OCI-LY1 (cell line): ENCODE results near the gene BLNK.

Experiments
- H2AFZ ChIP-seq: fragments of 200-600 bp; sonication (generic), shearing (Covaris generic); 2 replicates; pipeline ENCODE4 v1.6.0; 2014; ENCODE audit warnings: antibody characterized with exemption, mild to moderate bottlenecking, low read length
- H3F3A ChIP-seq: fragments of 200-600 bp; sonication (generic), shearing (Covaris generic); 2 replicates; pipeline ENCODE4 v1.6.0; 2014; ENCODE audit warnings: mild to moderate bottlenecking, antibody characterized with exemption, low read length, moderate library complexity; ENCODE audit not compliant: insufficient read depth
- H3K27ac ChIP-seq: fragments of 200-600 bp; sonication (generic); 2 replicates; pipeline ENCODE4 v1.5.1; 2014; ENCODE audit warnings: low read length, mixed run types, mild to moderate bottlenecking, low read depth; ENCODE audit not compliant: poor library complexity, severe bottlenecking
- H3K27me3 ChIP-seq: fragments of 200-600 bp; sonication (generic); 2 replicates; pipeline ENCODE4 v1.6.0; 2014; ENCODE audit warnings: antibody characterized with exemption, mild to moderate bottlenecking, low read length, moderate library complexity; ENCODE audit not compliant: insufficient read depth
- H3K36me3 ChIP-seq: fragments of 200-600 bp; sonication (generic); 2 replicates; pipeline ENCODE4 v1.6.1; 2014; ENCODE audit warnings: mild to moderate bottlenecking, antibody characterized with exemption, low read length, moderate library complexity, mixed read lengths; ENCODE audit not compliant: insufficient read depth
- H3K4me1 ChIP-seq: fragments of 200-600 bp; sonication (generic); 2 replicates; pipeline ENCODE4 v1.5.1; 2014; ENCODE audit warnings: mild to moderate bottlenecking, low read length, moderate library complexity; ENCODE audit not compliant: insufficient read depth, severe bottlenecking
- H3K4me2 ChIP-seq: fragments of 200-600 bp; sonication (generic), shearing (Covaris generic); 2 replicates; pipeline ENCODE4 v1.6.1; 2014; ENCODE audit warnings: low read length
- H3K4me3 ChIP-seq: fragments of 200-600 bp; sonication (generic); 2 replicates; pipeline ENCODE4 v1.5.1; 2014; ENCODE audit warnings: low read length, low read depth, mild to moderate bottlenecking, mixed read lengths; ENCODE audit not compliant: poor library complexity, severe bottlenecking
- H3K79me2 ChIP-seq: fragments of 200-600 bp; shearing (Covaris generic); 2 replicates; pipeline ENCODE4 v1.6.1; 2016; ENCODE audit warnings: mixed run types, low read length, mixed read lengths; ENCODE audit not compliant: insufficient read depth
- H3K9ac ChIP-seq: fragments of 200-600 bp; sonication (generic), shearing (Covaris generic); 2 replicates; pipeline ENCODE4 v1.6.1; 2014; ENCODE audit warnings: mild to moderate bottlenecking, low read length, mixed read lengths
- H3K9me2 ChIP-seq: fragments of 200-600 bp; sonication (generic), shearing (Covaris generic); 2 replicates; pipeline ENCODE4 v1.6.1; 2014; ENCODE audit warnings: low read depth, mild to moderate bottlenecking, low read length, mixed read lengths
- H3K9me3 ChIP-seq: fragments of 200-600 bp; shearing (Covaris generic); 2 replicates; pipeline ENCODE4 v1.6.1; 2014; ENCODE audit warnings: low read length, mixed read lengths
- H4K20me1 ChIP-seq: fragments of 200-600 bp; sonication (generic), shearing (Covaris generic); 2 replicates; pipeline ENCODE4 v1.6.0; 2016; ENCODE audit warnings: mild to moderate bottlenecking, low read length; ENCODE audit not compliant: insufficient read depth
- CTCF ChIP-seq: fragments of 200-600 bp; sonication (generic), shearing (Covaris generic); IDR thresholded peaks from 2 replicates; pipeline ENCODE4 v1.5.1; 2017; ENCODE audit warnings: mild to moderate bottlenecking, antibody characterized with exemption, low read length, moderate library complexity, mixed read lengths
- EZH2 ChIP-seq: fragments of 200-600 bp; sonication (generic), shearing (Covaris generic); IDR thresholded peaks from 2 replicates; pipeline ENCODE4 v1.8.0; 2017; ENCODE audit warnings: borderline replicate concordance, mixed run types, mild to moderate bottlenecking, antibody characterized with exemption, low read length, moderate library complexity, mixed read lengths

Gene BLNK

GRCh38 chr10:96270571-96270970, 798 bp downstream of the BLNK start:
- TF ChIP-seq CTCF (no peak), EZH2 (no peak)
- no peaks in the 10 kb centered on the region for H4K20me1 ChIP-seq
- H3K79me2 ChIP-seq, result peaks cover 56% of the 10 kb centered on the region
- no peaks in the 10 kb centered on the region for H3K9me3 ChIP-seq
- H3K4me3 ChIP-seq, result peak overlapping the region; percentile 88
- no peaks in the 10 kb centered on the region for H3K27me3 ChIP-seq
- no peaks in the 10 kb centered on the region for H3K9me2 ChIP-seq
- peaks cover 41% of the 10 kb centered on the region for H3K36me3 ChIP-seq
- peaks cover 69% of the 10 kb centered on the region for H3K4me1 ChIP-seq
- H3K4me2 ChIP-seq, result peak overlapping the region; percentile 99
- H2AFZ ChIP-seq, result no peak overlapping the region
- H3K27ac ChIP-seq, result peak overlapping the region; percentile 100
- H3F3A ChIP-seq, result peaks cover 7% of the 10 kb centered on the region; the same call in 1 of the 2 replicates
- H3K9ac ChIP-seq, result peak overlapping the region; percentile 96

DNA sequence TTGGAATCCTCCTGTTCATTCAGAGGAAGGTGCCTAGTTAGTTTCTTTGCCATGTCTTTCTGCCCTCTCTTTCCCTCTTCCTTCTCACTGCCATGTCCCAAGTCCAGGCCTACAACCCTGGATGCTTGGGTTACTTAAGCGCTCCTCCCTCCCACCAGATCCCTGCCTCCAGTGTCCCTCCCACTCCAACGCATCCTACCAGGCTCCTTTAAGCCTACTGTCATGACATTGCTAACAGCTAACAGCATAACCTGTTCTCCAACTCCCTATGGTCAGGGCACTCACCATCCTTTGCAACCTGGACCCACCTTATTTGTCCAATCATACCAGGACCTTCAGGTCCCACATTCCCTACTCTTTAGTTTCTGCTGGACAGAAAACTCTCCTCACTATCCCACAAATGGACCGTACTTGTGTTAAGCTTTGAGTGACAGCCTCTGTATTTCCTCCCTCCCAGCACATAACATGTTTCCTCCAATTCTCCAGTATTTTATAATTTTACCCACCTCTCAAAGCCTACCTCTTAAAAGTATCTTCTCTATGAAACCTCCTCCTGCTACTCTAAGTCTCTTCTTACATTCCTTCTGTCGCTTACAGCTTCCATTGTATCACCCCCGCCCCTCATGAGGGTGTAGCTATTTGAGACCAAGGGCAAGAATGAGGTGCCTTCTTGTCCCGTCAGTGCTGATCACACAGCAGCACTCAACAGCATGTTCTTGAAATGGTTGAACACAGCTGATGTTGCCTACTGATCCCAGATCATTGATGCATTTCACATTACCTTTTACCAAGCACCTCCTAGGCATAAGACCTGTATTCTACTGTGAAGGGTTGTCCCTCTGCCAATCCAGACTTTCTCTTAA, 1.7 kb downstream of the BLNK start:
- no peak overlapping the region for H2AFZ ChIP-seq
- peak overlapping the region; percentile 99 for H3K4me2 ChIP-seq
- H3F3A ChIP-seq, result peaks cover 8% of the 10 kb centered on the region; the same call in 1 of the 2 replicates
- TF ChIP-seq EZH2 (no peak), CTCF (no peak)
- peak overlapping the region; percentile 88 for H3K4me3 ChIP-seq
- H4K20me1 ChIP-seq, result no peaks in the 10 kb centered on the region
- H3K4me1 ChIP-seq, result peaks cover 73% of the 10 kb centered on the region
- no peaks in the 10 kb centered on the region for H3K27me3 ChIP-seq
- H3K27ac ChIP-seq, result peak overlapping the region; percentile 100
- H3K79me2 ChIP-seq, result peaks cover 64% of the 10 kb centered on the region
- peak overlapping the region; percentile 96 for H3K9ac ChIP-seq
- H3K36me3 ChIP-seq, result peaks cover 44% of the 10 kb centered on the region
- H3K9me2 ChIP-seq, result no peaks in the 10 kb centered on the region
- H3K9me3 ChIP-seq, result no peaks in the 10 kb centered on the region

GRCh38 chr10:96268341-96268909, 2.9 kb downstream of the BLNK start:
- Histone ChIP-seq H3K27me3 (no peaks in the 10 kb centered on the region), H3K9ac (peak overlapping the region; percentile 96), H3K9me3 (no peaks in the 10 kb centered on the region), H3K79me2 (peaks cover 76% of the 10 kb centered on the region), H3K9me2 (no peaks in the 10 kb centered on the region), H3K36me3 (peaks cover 56% of the 10 kb centered on the region), H3K27ac (peak overlapping the region; percentile 46), H3K4me2 (peak overlapping the region; percentile 99), H3K4me3 (peak overlapping the region; percentile 88), H3F3A (0 out of 2 replicates have a peak, but pooled peaks cover 3% of the 10 kb centered on the region), H4K20me1 (no peaks in the 10 kb centered on the region), H2AFZ (no peak overlapping the region), H3K4me1 (peaks cover 76% of the 10 kb centered on the region)
- TF ChIP-seq EZH2 (no peak), CTCF (no peak)
